HepG2 (cell line): Measurements from ENCODE around the gene APRT. TPM values are rescaled to one million over a fixed set of nuclear protein-coding genes. Genes with fewer than 3 reads are reported as not detected.
A peak's percentile ranks its signal among the peaks of the same experiment; 100 is the strongest.

ENCODE experiments used
- ATAC-seq: fragments of 200-7000 bp; cut with Tn5 transposase; 3 replicates; pipeline ENCODE4 v1.9.1; 2020; ENCODE audit warnings: mild to moderate bottlenecking, moderate library complexity
- BruUV-seq: library from RNA; stranded (reverse); fragments of 400-500 nt; replicated peaks from 2 replicates; lab custom pipeline; 2021; lab: Mats Ljungman, UMichigan
- CTCF ChIA-PET: fragments of 300-600 bp; formaldehyde crosslinking; extraction: SDS; loops from one replicate; lab custom pipeline; 2021; ENCODE audit warnings: low total read pairs, inconsistent platforms, low intra/inter-chr PET ratio; lab: Yijun Ruan, JAX
- POLR2A ChIA-PET: fragments of 350-600 bp; sonication (Branson Sonifier 250); formaldehyde crosslinking; loops from one replicate; lab custom pipeline; 2020; ENCODE audit warnings: antibody characterized with exemption, inconsistent platforms; lab: Yijun Ruan, JAX
- DNase-seq: peaks from one replicate; pipeline ENCODE4 v3.0.0-alpha.2; 2015; ENCODE audit warnings: low spot score
- FAIRE-seq: peaks from 3 replicates; lab custom pipeline; 2011; peaks lifted over from hg19 to GRCh38; lab: Jason Lieb, UNC
- H2AFZ ChIP-seq: one replicate; pipeline ENCODE4 v1.6.1; 2011; ENCODE audit warnings: low read length, inconsistent platforms
- H3K27ac ChIP-seq: fragments of 300-600 bp; 3 replicates; pipeline ENCODE4 v1.8.0; 2011; ENCODE audit warnings: mixed run types, mild to moderate bottlenecking, mixed read lengths, low read length, inconsistent platforms; ENCODE audit not compliant: insufficient read depth; ENCODE audit errors: extremely low read length
- H3K27me3 ChIP-seq, 2 experiments: fragments of 200-600 bp in 1 of 2; 2 replicates in 1 of 2; 3 replicates in 1 of 2; pipeline versions ENCODE4 v1.6.0 to v1.8.0; 2011; ENCODE audit warnings: low read length in 2 of 2, mild to moderate bottlenecking in 2 of 2, moderate library complexity in 2 of 2, inconsistent platforms in 1 of 2; ENCODE audit not compliant: insufficient read depth in 2 of 2, control insufficient read depth in 1 of 2
- H3K36me3 ChIP-seq, 2 experiments: fragments of 200-600 bp in 1 of 2; replicated peaks in 1 of 2; 2 replicates in 1 of 2; 3 replicates in 1 of 2; pipeline versions ENCODE4 v1.5.1 to v1.8.0; 2011; ENCODE audit warnings: low read length in 2 of 2, inconsistent platforms in 1 of 2; ENCODE audit not compliant: insufficient read depth in 2 of 2, control insufficient read depth in 1 of 2
- H3K4me1 ChIP-seq: 2 replicates; pipeline ENCODE4 v1.5.1; 2012; ENCODE audit warnings: low read length, inconsistent platforms; ENCODE audit not compliant: insufficient read depth
- H3K4me2 ChIP-seq: 2 replicates; pipeline ENCODE4 v1.6.0; 2011; ENCODE audit warnings: low read depth, low read length, inconsistent platforms
- H3K4me3 ChIP-seq, 3 experiments: fragments of 200-600 bp in 1 of 3; sonication (generic), shearing (Covaris generic) in 1 of 3; replicated peaks in 1 of 3; 2 replicates each; pipeline ENCODE4 v1.5.1; 2011 to 2016; ENCODE audit warnings: low read length in 3 of 3, inconsistent platforms in 2 of 3, low read depth in 2 of 3, mild to moderate bottlenecking in 2 of 3, control low read depth in 1 of 3, mixed read lengths in 1 of 3; ENCODE audit not compliant: insufficient read depth in 1 of 3
- H3K79me2 ChIP-seq: one replicate; pipeline ENCODE4 v1.6.1; 2011; ENCODE audit warnings: low read length, inconsistent platforms; ENCODE audit not compliant: insufficient read depth
- H3K9ac ChIP-seq: 2 replicates; pipeline ENCODE4 v1.6.0; 2011; ENCODE audit warnings: mild to moderate bottlenecking, low read depth, low read length, inconsistent platforms; ENCODE audit not compliant: insufficient read depth
- H3K9me3 ChIP-seq: 2 replicates; pipeline ENCODE4 v1.5.1; 2012; ENCODE audit warnings: mild to moderate bottlenecking, low read length
- H4K20me1 ChIP-seq: 2 replicates; pipeline ENCODE4 v1.6.0; 2011; ENCODE audit warnings: inconsistent platforms, mild to moderate bottlenecking, low read length, moderate library complexity; ENCODE audit not compliant: insufficient read depth
- AKAP8 ChIP-seq: sonication (generic); formaldehyde crosslinking; IDR thresholded peaks from 2 replicates; pipeline ENCODE4 v1.5.1; 2020; ENCODE audit warnings: mild to moderate bottlenecking, missing genetic modification reagents
- BRD4 ChIP-seq: sonication (generic); formaldehyde crosslinking; IDR thresholded peaks from 2 replicates; pipeline ENCODE4 v1.4.0; 2020; ENCODE audit warnings: missing genetic modification reagents
- FOXA1 ChIP-seq, 2 experiments: fragments of 450-650 bp in 1 of 2; sonication (generic) in 1 of 2; formaldehyde crosslinking in 1 of 2; IDR thresholded peaks; 2 replicates each; pipeline versions ENCODE4 v1.4.0 to v1.6.1; 2016 to 2020; ENCODE audit warnings: missing genetic modification reagents in 1 of 2
- ISX ChIP-seq: sonication (generic); formaldehyde crosslinking; conservative IDR thresholded peaks from 2 replicates; pipeline ENCODE4 v1.5.0; 2020; ENCODE audit warnings: missing genetic modification reagents
- KLF13 ChIP-seq: sonication (generic); formaldehyde crosslinking; IDR thresholded peaks from 2 replicates; pipeline ENCODE4 v1.4.0; 2020; ENCODE audit warnings: mild to moderate bottlenecking, missing genetic modification reagents
- MAZ ChIP-seq, 2 experiments: sonication (generic) in 1 of 2; formaldehyde crosslinking in 1 of 2; IDR thresholded peaks; 2 replicates each; pipeline versions ENCODE4 v1.5.0 to v1.6.1; 2012 to 2020; ENCODE audit warnings: low read depth in 2 of 2, mild to moderate bottlenecking in 2 of 2, borderline replicate concordance in 1 of 2, improper control_type of control experiment in 1 of 2, low read length in 1 of 2, missing genetic modification reagents in 1 of 2, moderate library complexity in 1 of 2
- MTA1 ChIP-seq: sonication (generic); formaldehyde crosslinking; IDR thresholded peaks from 2 replicates; pipeline ENCODE4 v1.4.0; 2020; ENCODE audit warnings: missing genetic modification reagents, mild to moderate bottlenecking, borderline replicate concordance
- NR2C2 ChIP-seq: sonication (generic); formaldehyde crosslinking; IDR thresholded peaks from 2 replicates; pipeline ENCODE4 v1.4.0; 2020; ENCODE audit warnings: missing genetic modification reagents, mild to moderate bottlenecking, moderate library complexity, borderline replicate concordance
- NR3C1 ChIP-seq: sonication (generic); formaldehyde crosslinking; IDR thresholded peaks from 2 replicates; pipeline ENCODE4 v1.4.0; 2020; ENCODE audit warnings: missing genetic modification reagents
- SNAPC2 ChIP-seq: sonication (generic); formaldehyde crosslinking; IDR thresholded peaks from 2 replicates; pipeline ENCODE4 v1.8.1; 2022; ENCODE audit warnings: mild to moderate bottlenecking, missing genetic modification reagents
- ZBTB20 ChIP-seq: sonication (generic); formaldehyde crosslinking; IDR thresholded peaks from 2 replicates; pipeline ENCODE4 v1.8.1; 2023; ENCODE audit warnings: missing genetic modification reagents, low read depth, mild to moderate bottlenecking, borderline replicate concordance
- ZNF780A ChIP-seq: sonication (generic); formaldehyde crosslinking; IDR thresholded peaks from 2 replicates; pipeline ENCODE4 v1.8.0; 2022; ENCODE audit warnings: mild to moderate bottlenecking, missing genetic modification reagents, moderate library complexity
- WGBS: methylation state at CpG from one replicate; pipeline ENCODE4 v1.1.6; 2017; ENCODE audit warnings: low lambda C conversion rate; 5-methylcytosine and 5-hydroxymethylcytosine counted together
- in situ Hi-C: cut with HindIII; loops from 2 replicates; pipeline ENCODE4 v1.10.0; 2017; ENCODE audit warnings: low pct_unique_long_range_greater_than_20kb; ENCODE audit not compliant: extremely low pct_ligation_motif_present
- intact Hi-C: fragments of 100-400 bp; cut with micrococcal nuclease; formaldehyde crosslinking; loops from one replicate; pipeline ENCODE4 v1.10.0; 2022; ENCODE audit not compliant: unreplicated experiment
- polyA plus RNA-seq, 8 experiments: library from polyadenylated mRNA; depleted of rRNA in 3 of 8; stranded (reverse) in 7 of 8; unstranded in 1 of 8; fragments of >200 nt; fragmentation: Illumina TruSeq in 4 of 8; extraction: Trizol in 4 of 8; gene quantifications; 2 replicates each; pipeline versions ENCODE4 v1.2.1 to v1.2.3, GENCODE V29; 2011 to 2016; ENCODE audit warnings: low read depth in 4 of 8, missing spikeins in 1 of 8, mixed read lengths in 1 of 8; ENCODE audit not compliant: insufficient read depth in 1 of 8
- total RNA-seq, 5 experiments: library from RNA; depleted of rRNA; stranded (reverse); fragments of >200 nt; fragmentation: Illumina TruSeq; extraction: Trizol; gene quantifications; 2 replicates each; pipeline ENCODE4 v1.2.3, GENCODE V29; 2016; ENCODE audit warnings: low read depth in 1 of 5
- TF ChIP-seq, protein P1 (sequence below): sonication (generic); formaldehyde crosslinking; IDR thresholded peaks from 2 replicates; pipeline ENCODE4 v1.4.0; 2020; ENCODE audit warnings: missing genetic modification reagents
- TF ChIP-seq, protein P2 (sequence below): sonication (generic); formaldehyde crosslinking; IDR thresholded peaks from 2 replicates; pipeline ENCODE4 v1.8.0; 2022; ENCODE audit warnings: mild to moderate bottlenecking, missing genetic modification reagents
- TF ChIP-seq, protein P3 (sequence below): sonication (generic); formaldehyde crosslinking; IDR thresholded peaks from 2 replicates; pipeline ENCODE4 v1.8.0; 2022; ENCODE audit warnings: missing genetic modification reagents, mild to moderate bottlenecking, moderate library complexity, borderline replicate concordance

APRT gene
- total and polyA plus RNA-seq, 2 of the 13 experiments (the other 11 are each of a cell fraction or from before 2014, with no cell fraction given): 155 to 242 TPM

DNA sequence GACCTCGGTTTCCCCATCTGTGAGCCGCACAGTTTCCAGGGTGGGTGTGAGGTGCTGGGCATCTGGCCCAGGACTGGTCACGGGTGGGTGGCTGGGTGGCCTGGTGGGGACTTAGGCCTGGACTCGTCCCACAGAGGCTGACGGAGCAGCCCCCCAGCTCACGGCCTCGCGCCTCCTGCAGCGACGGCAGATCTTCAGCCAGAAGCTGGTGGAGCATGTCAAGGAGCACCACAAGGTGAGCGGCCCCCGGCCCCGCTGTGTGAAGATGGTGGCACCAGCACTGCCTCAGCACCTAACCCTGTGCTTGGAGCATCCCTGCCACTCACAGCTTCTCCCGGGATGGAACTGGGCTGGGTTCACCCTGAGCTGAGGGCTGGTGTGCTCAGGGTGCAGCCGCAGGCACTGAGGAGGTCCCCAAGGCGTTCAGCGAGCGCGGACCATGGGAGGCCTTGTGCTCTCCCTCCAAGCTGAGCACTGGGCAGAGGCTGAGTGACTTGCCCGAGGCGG, 5.8 kb downstream of the APRT start (continued):
- TF ChIP-seq NR3C1 (CRISPR knock-in tag) (no peak), ZBTB20 (CRISPR knock-in tag) (no peak), NR2C2 (CRISPR knock-in tag) (no peak)

DNA sequence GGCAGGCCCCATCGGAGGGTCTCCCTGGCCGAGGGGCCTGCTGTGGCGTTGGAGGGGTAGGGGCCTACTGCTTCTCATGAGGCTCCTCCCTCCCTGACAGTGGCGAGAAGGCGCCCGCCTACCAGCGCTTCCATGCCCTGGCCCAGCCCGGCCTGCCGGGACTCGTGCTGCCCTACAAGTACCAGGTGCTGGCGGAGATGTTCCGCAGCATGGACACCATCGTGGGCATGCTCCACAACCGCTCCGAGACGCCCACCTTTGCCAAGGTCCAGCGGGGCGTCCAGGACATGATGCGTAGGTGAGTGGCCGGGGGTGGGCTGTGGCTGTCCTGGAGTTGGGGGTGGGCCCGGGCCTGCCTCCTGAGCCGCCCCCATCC, 6.4 kb downstream of the APRT start:
- Histone ChIP-seq H3K4me3 (peak overlapping the region in 2 of 3 experiments; percentile 73 to 88; a peak in 3 of 6 replicates), H3K4me2 (peak overlapping the region; percentile 99), H3K9me3 (no peaks in the 10 kb centered on the region), H3K9ac (0 out of 2 replicates have a peak overlapping the region, but pooled peaks have one; percentile 77), H3K27me3 (no peaks in the 10 kb centered on the region), H3K79me2 (peaks cover 24% of the 10 kb centered on the region), H2AFZ (no peak overlapping the region), H3K4me1 (peaks cover 36% of the 10 kb centered on the region), H3K36me3 (peaks cover 15 to 43% of the 10 kb centered on the region in 2 experiments), H3K27ac (peak overlapping the region; percentile 71), H4K20me1 (peaks cover 5% of the 10 kb centered on the region; the same call in 1 of the 2 replicates)
- POLR2A ChIA-PET: interaction anchor here (1.2 to 2.2 kb wide), 3 partner anchors 12 to 45 kb away, joined by 4 to 6 read pairs (median 5); no protein-coding TSS in a partner anchor
- in situ Hi-C loops: no loop called here
- 96% methylated on average over 16 of the region's 22 CpGs for WGBS
- ATAC-seq: no peak
- CTCF ChIA-PET: no interaction called here
- no peak for DNase-seq
- no TSS peak for BruUV-seq
- intact Hi-C loops: no loop called here
- no peak for FAIRE-seq
- TF ChIP-seq FOXA1 (IDR thresholded peaks at IDR 0.05): no peak
- no peak for TF ChIP-seq FOXA1 (CRISPR knock-in tag; IDR thresholded peaks at IDR 0.05)
- TF ChIP-seq ZNF780A (CRISPR knock-in tag): 0 out of 2 replicates have a peak, but pooled peaks have one; percentile 15
- TF ChIP-seq BRD4 (CRISPR knock-in tag): 0 out of 2 replicates have a peak, but pooled peaks have one; percentile 9
- no peak for TF ChIP-seq ISX (CRISPR knock-in tag)
- no peak for TF ChIP-seq SNAPC2 (CRISPR knock-in tag)
- no peak for TF ChIP-seq MTA1 (CRISPR knock-in tag)
- TF ChIP-seq AKAP8 (CRISPR knock-in tag): 0 out of 2 replicates have a peak, but pooled peaks have one; percentile 14
- TF ChIP-seq KLF13 (CRISPR knock-in tag): no peak
- TF ChIP-seq, protein P1, sequence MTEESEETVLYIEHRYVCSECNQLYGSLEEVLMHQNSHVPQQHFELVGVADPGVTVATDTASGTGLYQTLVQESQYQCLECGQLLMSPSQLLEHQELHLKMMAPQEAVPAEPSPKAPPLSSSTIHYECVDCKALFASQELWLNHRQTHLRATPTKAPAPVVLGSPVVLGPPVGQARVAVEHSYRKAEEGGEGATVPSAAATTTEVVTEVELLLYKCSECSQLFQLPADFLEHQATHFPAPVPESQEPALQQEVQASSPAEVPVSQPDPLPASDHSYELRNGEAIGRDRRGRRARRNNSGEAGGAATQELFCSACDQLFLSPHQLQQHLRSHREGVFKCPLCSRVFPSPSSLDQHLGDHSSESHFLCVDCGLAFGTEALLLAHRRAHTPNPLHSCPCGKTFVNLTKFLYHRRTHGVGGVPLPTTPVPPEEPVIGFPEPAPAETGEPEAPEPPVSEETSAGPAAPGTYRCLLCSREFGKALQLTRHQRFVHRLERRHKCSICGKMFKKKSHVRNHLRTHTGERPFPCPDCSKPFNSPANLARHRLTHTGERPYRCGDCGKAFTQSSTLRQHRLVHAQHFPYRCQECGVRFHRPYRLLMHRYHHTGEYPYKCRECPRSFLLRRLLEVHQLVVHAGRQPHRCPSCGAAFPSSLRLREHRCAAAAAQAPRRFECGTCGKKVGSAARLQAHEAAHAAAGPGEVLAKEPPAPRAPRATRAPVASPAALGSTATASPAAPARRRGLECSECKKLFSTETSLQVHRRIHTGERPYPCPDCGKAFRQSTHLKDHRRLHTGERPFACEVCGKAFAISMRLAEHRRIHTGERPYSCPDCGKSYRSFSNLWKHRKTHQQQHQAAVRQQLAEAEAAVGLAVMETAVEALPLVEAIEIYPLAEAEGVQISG: 0 out of 2 replicates have a peak, but pooled peaks have one; percentile 19
- TF ChIP-seq, protein P2, sequence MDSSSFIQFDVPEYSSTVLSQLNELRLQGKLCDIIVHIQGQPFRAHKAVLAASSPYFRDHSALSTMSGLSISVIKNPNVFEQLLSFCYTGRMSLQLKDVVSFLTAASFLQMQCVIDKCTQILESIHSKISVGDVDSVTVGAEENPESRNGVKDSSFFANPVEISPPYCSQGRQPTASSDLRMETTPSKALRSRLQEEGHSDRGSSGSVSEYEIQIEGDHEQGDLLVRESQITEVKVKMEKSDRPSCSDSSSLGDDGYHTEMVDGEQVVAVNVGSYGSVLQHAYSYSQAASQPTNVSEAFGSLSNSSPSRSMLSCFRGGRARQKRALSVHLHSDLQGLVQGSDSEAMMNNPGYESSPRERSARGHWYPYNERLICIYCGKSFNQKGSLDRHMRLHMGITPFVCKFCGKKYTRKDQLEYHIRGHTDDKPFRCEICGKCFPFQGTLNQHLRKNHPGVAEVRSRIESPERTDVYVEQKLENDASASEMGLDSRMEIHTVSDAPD: no peak
- TF ChIP-seq, protein P3, sequence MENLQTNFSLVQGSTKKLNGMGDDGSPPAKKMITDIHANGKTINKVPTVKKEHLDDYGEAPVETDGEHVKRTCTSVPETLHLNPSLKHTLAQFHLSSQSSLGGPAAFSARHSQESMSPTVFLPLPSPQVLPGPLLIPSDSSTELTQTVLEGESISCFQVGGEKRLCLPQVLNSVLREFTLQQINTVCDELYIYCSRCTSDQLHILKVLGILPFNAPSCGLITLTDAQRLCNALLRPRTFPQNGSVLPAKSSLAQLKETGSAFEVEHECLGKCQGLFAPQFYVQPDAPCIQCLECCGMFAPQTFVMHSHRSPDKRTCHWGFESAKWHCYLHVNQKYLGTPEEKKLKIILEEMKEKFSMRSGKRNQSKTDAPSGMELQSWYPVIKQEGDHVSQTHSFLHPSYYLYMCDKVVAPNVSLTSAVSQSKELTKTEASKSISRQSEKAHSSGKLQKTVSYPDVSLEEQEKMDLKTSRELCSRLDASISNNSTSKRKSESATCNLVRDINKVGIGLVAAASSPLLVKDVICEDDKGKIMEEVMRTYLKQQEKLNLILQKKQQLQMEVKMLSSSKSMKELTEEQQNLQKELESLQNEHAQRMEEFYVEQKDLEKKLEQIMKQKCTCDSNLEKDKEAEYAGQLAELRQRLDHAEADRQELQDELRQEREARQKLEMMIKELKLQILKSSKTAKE: no peak
- TF ChIP-seq MAZ (IDR thresholded peaks at IDR 0.05; ENCODE audit: borderline replicate concordance, low read depth, low read length): no peak
- 0 out of 2 replicates have a peak, but pooled peaks have one; percentile 11 for TF ChIP-seq MAZ (CRISPR knock-in tag; IDR thresholded peaks at IDR 0.05; ENCODE audit: low read depth)
